HepG2 (cell line): ENCODE results near the gene TCF7L2. TPM values are rescaled to one million over a fixed set of nuclear protein-coding genes. Genes with fewer than 3 reads are reported as not detected.

Source experiments
- ARID3A ChIP-seq: IDR thresholded peaks from 2 replicates; pipeline ENCODE4 v1.6.1; 2012; ENCODE audit warnings: low read depth, low read length, improper control_type of control experiment
- ATF1 ChIP-seq: IDR thresholded peaks from 2 replicates; pipeline ENCODE4 v1.6.1; 2016; ENCODE audit warnings: mild to moderate bottlenecking, control low read depth
- ATF3 ChIP-seq: sonication (generic); formaldehyde crosslinking; IDR thresholded peaks from 2 replicates; pipeline ENCODE4 v1.4.0; 2020; ENCODE audit warnings: missing genetic modification reagents
- CBX1 ChIP-seq: IDR thresholded peaks from one replicate; pipeline ENCODE4 v1.6.1; 2016; ENCODE audit warnings: antibody characterized with exemption, low read depth
- ELK4 ChIP-seq: sonication (generic); formaldehyde crosslinking; IDR thresholded peaks from 2 replicates; pipeline ENCODE4 v1.9.0; 2021; ENCODE audit warnings: missing genetic modification reagents, borderline replicate concordance
- FOXJ3 ChIP-seq: sonication (generic); formaldehyde crosslinking; IDR thresholded peaks from 2 replicates; pipeline ENCODE4 v1.4.0; 2020; ENCODE audit warnings: missing genetic modification reagents, mild to moderate bottlenecking, borderline replicate concordance
- FOXP1 ChIP-seq, 2 experiments: fragments of 450-650 bp in 1 of 2; IDR thresholded peaks; 2 replicates each; pipeline ENCODE4 v1.6.1; 2017 to 2018; ENCODE audit warnings: antibody characterized with exemption in 1 of 2
- GABPA ChIP-seq, 2 experiments: IDR thresholded peaks; 2 replicates each; pipeline ENCODE4 v1.6.1; 2011 to 2016; ENCODE audit warnings: low read depth in 2 of 2, low read length in 1 of 2, missing biosample characterization in 1 of 2, missing genetic modification characterization in 1 of 2
- GMEB1 ChIP-seq: sonication (generic); formaldehyde crosslinking; IDR thresholded peaks from 2 replicates; pipeline ENCODE4 v1.5.1; 2020; ENCODE audit warnings: missing genetic modification reagents, mild to moderate bottlenecking, borderline replicate concordance
- MATR3 ChIP-seq: sonication (generic); formaldehyde crosslinking; IDR thresholded peaks from 2 replicates; pipeline ENCODE4 v1.4.0; 2020; ENCODE audit warnings: missing genetic modification reagents
- MYPOP ChIP-seq: sonication (generic); formaldehyde crosslinking; IDR thresholded peaks from 2 replicates; pipeline ENCODE4 v1.8.1; 2023; ENCODE audit warnings: mild to moderate bottlenecking, moderate library complexity, missing genetic modification reagents
- NBN ChIP-seq: fragments of 450-650 bp; conservative IDR thresholded peaks from 2 replicates; pipeline ENCODE4 v1.6.1; 2017
- ONECUT2 ChIP-seq: sonication (generic); formaldehyde crosslinking; IDR thresholded peaks from 2 replicates; pipeline ENCODE4 v1.4.0; 2020; ENCODE audit warnings: missing genetic modification reagents
- PHB2 ChIP-seq: fragments of 450-650 bp; IDR thresholded peaks from 2 replicates; pipeline ENCODE4 v1.6.1; 2018; ENCODE audit not compliant: partially characterized antibody
- PTBP1 ChIP-seq: fragments of 200-400 bp; formaldehyde crosslinking; IDR thresholded peaks from 2 replicates; pipeline ENCODE4 v1.6.1; 2018; ENCODE audit warnings: low read length, low read depth; ENCODE audit not compliant: poor library complexity, severe bottlenecking
- XBP1 ChIP-seq: sonication (generic); formaldehyde crosslinking; IDR thresholded peaks from 2 replicates; pipeline ENCODE4 v1.5.0; 2020; ENCODE audit warnings: missing genetic modification reagents
- ZNF18 ChIP-seq: sonication (generic); formaldehyde crosslinking; IDR thresholded peaks from 2 replicates; pipeline ENCODE4 v1.8.0; 2022; ENCODE audit warnings: mild to moderate bottlenecking, missing genetic modification reagents; ENCODE audit not compliant: insufficient replicate concordance
- ZNF576 ChIP-seq: sonication (generic); formaldehyde crosslinking; IDR thresholded peaks from 2 replicates; pipeline ENCODE4 v1.4.0; 2020; ENCODE audit warnings: mild to moderate bottlenecking, missing genetic modification reagents
- ZNF737 ChIP-seq: sonication (generic); formaldehyde crosslinking; IDR thresholded peaks from 2 replicates; pipeline ENCODE4 v1.5.0; 2020; ENCODE audit warnings: missing genetic modification reagents, mild to moderate bottlenecking, borderline replicate concordance
- ZSCAN21 ChIP-seq: sonication (generic); formaldehyde crosslinking; IDR thresholded peaks from 2 replicates; pipeline ENCODE4 v1.8.0; 2022; ENCODE audit warnings: mild to moderate bottlenecking, missing genetic modification reagents, moderate library complexity, borderline replicate concordance
- ZSCAN29 ChIP-seq: sonication (generic); formaldehyde crosslinking; conservative IDR thresholded peaks from 2 replicates; pipeline ENCODE4 v1.4.0; 2020; ENCODE audit warnings: mild to moderate bottlenecking, missing genetic modification reagents
- polyA plus RNA-seq, 8 experiments: library from polyadenylated mRNA; depleted of rRNA in 3 of 8; stranded (reverse) in 7 of 8; unstranded in 1 of 8; fragments of >200 nt; fragmentation: Illumina TruSeq in 4 of 8; extraction: Trizol in 4 of 8; gene quantifications; 2 replicates each; pipeline versions ENCODE4 v1.2.1 to v1.2.3, GENCODE V29; 2011 to 2016; ENCODE audit warnings: low read depth in 4 of 8, missing spikeins in 1 of 8, mixed read lengths in 1 of 8; ENCODE audit not compliant: insufficient read depth in 1 of 8
- total RNA-seq, 5 experiments: library from RNA; depleted of rRNA; stranded (reverse); fragments of >200 nt; fragmentation: Illumina TruSeq; extraction: Trizol; gene quantifications; 2 replicates each; pipeline ENCODE4 v1.2.3, GENCODE V29; 2016; ENCODE audit warnings: low read depth in 1 of 5

The TCF7L2 gene
- total and polyA plus RNA-seq, 2 of the 13 experiments (the other 11 are each of a cell fraction or from before 2014, with no cell fraction given): 3.9 to 13.7 TPM

GRCh38 chr10:113073549-113074189, 123.6 kb downstream of the TCF7L2 start (continued):
- TF ChIP-seq ZSCAN21 (CRISPR knock-in tag): no peak
- peak; percentile 71 for TF ChIP-seq ZNF18
- TF ChIP-seq ATF3: no peak; the same call in 1 of the 2 replicates
- peak; percentile 60 for TF ChIP-seq PTBP1
- TF ChIP-seq ONECUT2 (CRISPR knock-in tag): no peak
- no peak for TF ChIP-seq GABPA (IDR thresholded peaks at IDR 0.05; ENCODE audit: low read depth, low read length)
- TF ChIP-seq GABPA (CRISPR knock-in tag; IDR thresholded peaks at IDR 0.05; ENCODE audit: low read depth): peak; percentile 74
- no peak for TF ChIP-seq CBX1
- TF ChIP-seq ARID3A: no peak
- TF ChIP-seq PHB2: no peak
- no peak for TF ChIP-seq GMEB1 (CRISPR knock-in tag)
- TF ChIP-seq FOXJ3 (CRISPR knock-in tag): peak; percentile 45; the same call in 1 of the 2 replicates
- no peak for TF ChIP-seq ELK4 (CRISPR knock-in tag)
- 0 out of 2 replicates have a peak, but pooled peaks have one; percentile 36 for TF ChIP-seq XBP1 (CRISPR knock-in tag)
- TF ChIP-seq ZNF737: no peak
- 0 out of 2 replicates have a peak, but pooled peaks have one; percentile 30 for TF ChIP-seq ATF1 (CRISPR knock-in tag)
- 0 out of 2 replicates have a peak, but pooled peaks have one; percentile 20 for TF ChIP-seq MYPOP (CRISPR knock-in tag)
- TF ChIP-seq ZNF576 (CRISPR knock-in tag): no peak
- TF ChIP-seq ZSCAN29 (CRISPR knock-in tag): peak; percentile 60; the same call in 1 of the 2 replicates
- no peak for TF ChIP-seq FOXP1 (IDR thresholded peaks at IDR 0.05)
- peak; percentile 66; the same call in 1 of the 2 replicates for TF ChIP-seq FOXP1 (CRISPR knock-in tag; IDR thresholded peaks at IDR 0.05)
- no peak for TF ChIP-seq MATR3 (CRISPR knock-in tag)
- no peak for TF ChIP-seq NBN
